Stromal cell of bone marrow (primary cell): ENCODE results near the gene ZFAND2B.
"Not testable (repeated sequence)": the region's sequence is repeated elsewhere in the genome, so short reads cannot be mapped to it uniquely, and the experiment has no call there.

Experiments
- DNase-seq: peaks from one replicate; pipeline ENCODE4 v3.0.0-alpha.2; 2012; ENCODE audit warnings: low read depth

ZFAND2B gene

GRCh38 chr2:219250049-219250781, 43.6 kb downstream of the ZFAND2B start:
- no peak for DNase-seq

- no peak for DNase-seq
These were observed 45.1 kb downstream of the ZFAND2B start for GRCh38 chr2:219251656-219252055.

- no peak for DNase-seq
These were observed 45.5 kb downstream of the ZFAND2B start for GRCh38 chr2:219252084-219252483.

- no peak for DNase-seq
These were observed 46.0 kb downstream of the ZFAND2B start for GRCh38 chr2:219252570-219252899.

- no peak for DNase-seq
These were observed 46.5 kb downstream of the ZFAND2B start, which contains the start of gene TUBA4B for GRCh38 chr2:219252900-219253752. Gene TUBA4B (plus strand): TSS chr2:219253243. CDS start chr2:219253408, 165 bp downstream.

GRCh38 chr2:219253753-219254589, 47.4 kb downstream of the ZFAND2B start, which contains the start of gene TUBA4A:
Gene TUBA4A (minus strand): TSS chr2:219253918. CDS start chr2:219253858, 60 bp downstream.
- peak; percentile 53 for DNase-seq

GRCh38 chr2:219254590-219255201, 48.1 kb downstream of the ZFAND2B start:
- no peak for DNase-seq

- not testable (repeated sequence) for DNase-seq
These were observed 52.4 kb downstream of the ZFAND2B start for GRCh38 chr2:219258942-219259341.
